LNCAP (cell line): ENCODE results near the gene C10orf67.

ENCODE experiments used
- CTCF ChIP-seq: fragments of 450-650 bp; IDR thresholded peaks from 2 replicates; pipeline ENCODE4 v1.5.1; 2017; ENCODE audit warnings: mild to moderate bottlenecking

Gene C10orf67

GRCh38 chr10:23199768-23200511, 144.7 kb downstream of the C10orf67 start:
- TF ChIP-seq CTCF: no peak

GRCh38 chr10:23198940-23199767, 145.4 kb downstream of the C10orf67 start:
- TF ChIP-seq CTCF: no peak

GRCh38 chr10:23198610-23198939, 146.0 kb downstream of the C10orf67 start:
- TF ChIP-seq CTCF: no peak

- TF ChIP-seq CTCF: no peak
These were observed 147.2 kb downstream of the C10orf67 start for GRCh38 chr10:23197416-23197861.

GRCh38 chr10:23196915-23197314, 147.7 kb downstream of the C10orf67 start:
- no peak for TF ChIP-seq CTCF

DNA sequence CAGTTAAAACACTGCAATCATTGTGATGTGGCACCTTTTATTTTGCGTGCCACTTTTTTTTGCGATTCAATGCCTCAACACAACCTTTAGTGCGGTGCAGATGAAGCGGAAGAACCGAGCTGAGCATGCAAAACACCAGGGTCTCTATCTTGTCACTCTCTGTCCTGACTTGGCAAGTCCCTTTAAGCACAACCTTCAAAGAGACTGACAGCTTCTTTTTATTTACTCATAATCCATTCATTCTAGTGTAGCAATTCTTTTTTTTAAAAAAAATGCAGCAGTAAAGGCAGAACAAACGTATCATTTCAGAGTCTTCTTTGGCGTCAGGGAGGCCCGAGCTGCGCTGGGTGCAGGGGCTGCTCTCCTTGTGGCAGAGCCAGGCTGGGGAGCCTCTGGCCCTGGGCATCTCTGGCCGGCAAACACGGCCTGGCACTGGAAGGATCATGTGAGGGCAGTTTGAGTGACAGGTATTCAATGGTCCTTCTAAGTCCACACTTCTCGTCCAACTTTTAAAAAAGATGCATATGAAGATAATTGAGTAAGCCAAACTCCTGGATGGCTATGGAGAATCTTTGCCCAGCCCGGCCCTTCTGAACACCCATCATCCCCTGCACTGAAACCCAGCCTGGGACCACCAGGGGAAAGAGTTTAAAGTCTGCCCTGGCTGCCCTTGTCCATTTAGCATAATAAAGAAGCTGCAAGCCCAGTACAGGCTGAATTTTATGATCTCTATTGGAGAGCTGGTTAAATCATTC, 148.6 kb downstream of the C10orf67 start:
- no peak for TF ChIP-seq CTCF

DNA sequence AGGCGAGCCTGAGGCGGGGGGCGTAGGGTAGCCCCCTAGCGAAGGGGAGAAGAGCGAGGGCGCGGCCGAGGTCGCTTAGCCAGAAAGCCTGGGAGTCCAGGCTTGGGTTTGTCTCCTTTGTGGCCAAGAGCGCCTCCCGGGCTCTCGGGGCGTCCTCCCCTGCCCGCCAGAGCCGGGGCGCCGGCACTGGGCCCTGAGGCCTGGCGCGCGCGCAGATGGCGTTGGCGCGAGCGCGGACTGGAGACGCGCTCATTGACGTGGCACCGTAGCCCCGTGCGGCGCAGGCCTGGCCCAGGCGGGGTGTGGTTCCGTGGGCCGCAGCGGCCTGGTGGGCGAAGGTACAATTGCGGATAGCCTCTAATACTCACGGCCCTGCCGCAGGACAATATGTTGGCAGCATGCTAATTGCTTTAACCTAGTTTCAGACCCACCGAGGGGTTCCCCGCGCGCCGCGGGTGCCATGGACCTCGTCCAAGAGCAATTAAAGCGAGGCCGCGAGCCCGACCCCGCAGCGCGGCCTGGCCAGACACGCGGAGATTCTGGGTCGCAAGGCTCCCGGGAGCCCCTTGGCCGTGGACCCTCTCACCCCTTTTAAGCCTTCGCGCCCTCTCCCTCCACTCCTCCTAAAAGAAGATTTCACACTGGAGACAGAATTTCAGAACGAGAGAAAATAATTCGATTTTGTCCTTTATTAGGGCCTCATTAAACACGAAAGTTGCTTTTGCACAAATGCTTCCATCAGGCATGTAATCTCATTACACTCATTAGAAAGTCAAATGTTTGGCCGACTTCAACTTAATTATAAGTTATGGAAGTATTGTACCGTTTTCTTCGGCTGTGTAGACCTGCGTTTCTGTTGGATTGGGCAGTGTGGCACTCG, 149.4 kb downstream of the C10orf67 start:
- TF ChIP-seq CTCF: no peak
